ENCODE measurements around the gene TMEM87B.

TMEM87B gene

GRCh38 chr2:112085916-112086669 is 31.0 kb downstream of the TMEM87B start:
- TF ChIP-seq, protein P1, sequence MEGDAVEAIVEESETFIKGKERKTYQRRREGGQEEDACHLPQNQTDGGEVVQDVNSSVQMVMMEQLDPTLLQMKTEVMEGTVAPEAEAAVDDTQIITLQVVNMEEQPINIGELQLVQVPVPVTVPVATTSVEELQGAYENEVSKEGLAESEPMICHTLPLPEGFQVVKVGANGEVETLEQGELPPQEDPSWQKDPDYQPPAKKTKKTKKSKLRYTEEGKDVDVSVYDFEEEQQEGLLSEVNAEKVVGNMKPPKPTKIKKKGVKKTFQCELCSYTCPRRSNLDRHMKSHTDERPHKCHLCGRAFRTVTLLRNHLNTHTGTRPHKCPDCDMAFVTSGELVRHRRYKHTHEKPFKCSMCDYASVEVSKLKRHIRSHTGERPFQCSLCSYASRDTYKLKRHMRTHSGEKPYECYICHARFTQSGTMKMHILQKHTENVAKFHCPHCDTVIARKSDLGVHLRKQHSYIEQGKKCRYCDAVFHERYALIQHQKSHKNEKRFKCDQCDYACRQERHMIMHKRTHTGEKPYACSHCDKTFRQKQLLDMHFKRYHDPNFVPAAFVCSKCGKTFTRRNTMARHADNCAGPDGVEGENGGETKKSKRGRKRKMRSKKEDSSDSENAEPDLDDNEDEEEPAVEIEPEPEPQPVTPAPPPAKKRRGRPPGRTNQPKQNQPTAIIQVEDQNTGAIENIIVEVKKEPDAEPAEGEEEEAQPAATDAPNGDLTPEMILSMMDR (IDR thresholded peaks at IDR 0.05; ENCODE audit: low read depth, low read length), result no peak
- no peak overlapping the region for H3K4me3 ChIP-seq (ENCODE audit: low read depth, low read length)

- no peak overlapping the region for H3K4me3 ChIP-seq (ENCODE audit: low read depth, low read length)
- TF ChIP-seq, protein P1 (IDR thresholded peaks at IDR 0.05; ENCODE audit: low read depth, low read length), result no peak
Observed at GRCh38 chr2:112087346-112088020, 32.4 kb downstream of the TMEM87B start.

- no peak overlapping the region for H3K4me3 ChIP-seq (ENCODE audit: low read depth, low read length)
- TF ChIP-seq, protein P1 (IDR thresholded peaks at IDR 0.05; ENCODE audit: low read depth, low read length), result no peak
Observed at GRCh38 chr2:112089375-112089774, 34.3 kb downstream of the TMEM87B start.

DNA sequence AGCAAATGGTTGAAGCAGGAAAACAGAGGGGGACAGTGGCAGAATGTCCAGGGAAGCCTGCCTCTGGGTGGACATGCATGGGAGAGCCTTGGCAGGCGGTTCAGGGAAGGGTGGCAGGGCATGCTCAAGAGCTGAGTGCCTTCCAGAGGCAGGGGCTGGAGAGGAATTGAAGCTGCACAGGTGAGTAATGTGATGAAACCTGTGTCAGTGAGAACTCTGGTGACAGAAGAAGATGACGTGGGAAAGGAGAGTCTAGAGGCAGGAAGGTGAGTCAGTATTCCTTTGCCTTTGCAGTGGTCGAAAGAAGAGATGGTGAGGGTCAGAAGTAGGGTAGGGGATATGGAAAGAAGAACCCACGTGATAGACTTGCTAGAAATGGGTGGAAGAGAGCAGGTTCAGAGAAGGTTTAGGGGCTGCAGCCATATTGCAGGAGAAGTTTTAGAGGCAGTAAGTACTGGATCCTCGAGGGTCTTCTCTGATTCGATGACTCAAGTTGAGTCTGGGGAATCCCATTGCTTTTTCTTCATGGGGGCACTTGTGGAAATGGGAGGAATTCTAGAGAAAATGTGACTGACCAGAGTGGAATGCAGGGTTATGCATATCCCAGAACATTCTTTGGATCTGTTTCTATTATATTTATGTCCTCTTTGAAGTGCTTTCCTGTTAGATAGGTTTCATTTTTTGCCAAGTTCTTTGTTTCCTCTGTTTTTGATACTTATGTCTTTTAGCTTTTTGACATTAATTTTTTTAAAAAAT is 37.4 kb downstream of the TMEM87B start:
- TF ChIP-seq, protein P1 (IDR thresholded peaks at IDR 0.05; ENCODE audit: low read depth, low read length), result no peak
- H3K4me3 ChIP-seq (ENCODE audit: low read depth, low read length), result no peak overlapping the region

DNA sequence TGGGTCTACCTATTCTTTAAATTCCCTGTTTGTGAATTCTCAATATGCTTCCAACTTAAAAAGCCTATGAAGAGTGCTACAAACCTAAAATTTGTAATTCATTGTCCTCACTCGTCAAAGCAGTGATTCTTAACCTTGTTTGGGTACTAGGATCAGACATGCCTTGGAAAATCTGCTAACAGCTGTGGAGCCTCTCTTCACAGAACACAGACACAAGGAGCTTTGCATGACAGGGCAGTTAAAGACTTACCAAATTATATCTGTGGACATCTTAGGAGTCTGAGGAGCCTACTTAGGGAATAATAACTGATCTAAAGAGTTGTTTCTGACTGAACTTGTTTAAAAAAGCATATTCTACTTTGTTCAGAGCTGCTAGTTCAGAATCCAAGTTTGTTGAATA is 38.1 kb downstream of the TMEM87B start:
- no peak overlapping the region for H3K4me3 ChIP-seq (ENCODE audit: low read depth, low read length)
- TF ChIP-seq, protein P1 (IDR thresholded peaks at IDR 0.05; ENCODE audit: low read depth, low read length), result no peak

DNA sequence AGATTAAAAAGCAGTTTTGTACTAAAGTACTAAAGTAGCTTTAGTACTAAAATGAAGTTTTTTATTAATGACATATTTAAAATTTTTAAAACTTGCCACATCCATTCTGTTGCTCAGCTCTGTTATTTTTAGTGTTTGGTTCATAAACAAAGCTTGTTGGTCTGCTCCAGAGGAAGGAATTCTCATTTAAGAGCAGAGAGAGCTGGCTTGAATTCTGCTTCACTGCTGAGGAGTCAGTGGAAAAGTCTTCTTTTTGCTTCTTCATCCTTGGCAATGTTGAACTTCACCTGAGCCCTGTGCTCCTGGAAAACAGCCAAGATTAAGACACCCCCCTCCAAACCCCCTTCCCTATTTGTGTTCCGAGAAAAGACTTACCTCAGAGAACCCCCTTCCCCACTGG is 40.6 kb downstream of the TMEM87B start:
- no peak overlapping the region for H3K4me3 ChIP-seq (ENCODE audit: low read depth, low read length)
- TF ChIP-seq, protein P1 (IDR thresholded peaks at IDR 0.05; ENCODE audit: low read depth, low read length), result no peak
